ENCODE data around the gene CCDC28B.
"Not testable (repeated sequence)": the region's sequence is repeated elsewhere in the genome, so short reads cannot be mapped to it uniquely, and the experiment has no call there.

CCDC28B gene

DNA sequence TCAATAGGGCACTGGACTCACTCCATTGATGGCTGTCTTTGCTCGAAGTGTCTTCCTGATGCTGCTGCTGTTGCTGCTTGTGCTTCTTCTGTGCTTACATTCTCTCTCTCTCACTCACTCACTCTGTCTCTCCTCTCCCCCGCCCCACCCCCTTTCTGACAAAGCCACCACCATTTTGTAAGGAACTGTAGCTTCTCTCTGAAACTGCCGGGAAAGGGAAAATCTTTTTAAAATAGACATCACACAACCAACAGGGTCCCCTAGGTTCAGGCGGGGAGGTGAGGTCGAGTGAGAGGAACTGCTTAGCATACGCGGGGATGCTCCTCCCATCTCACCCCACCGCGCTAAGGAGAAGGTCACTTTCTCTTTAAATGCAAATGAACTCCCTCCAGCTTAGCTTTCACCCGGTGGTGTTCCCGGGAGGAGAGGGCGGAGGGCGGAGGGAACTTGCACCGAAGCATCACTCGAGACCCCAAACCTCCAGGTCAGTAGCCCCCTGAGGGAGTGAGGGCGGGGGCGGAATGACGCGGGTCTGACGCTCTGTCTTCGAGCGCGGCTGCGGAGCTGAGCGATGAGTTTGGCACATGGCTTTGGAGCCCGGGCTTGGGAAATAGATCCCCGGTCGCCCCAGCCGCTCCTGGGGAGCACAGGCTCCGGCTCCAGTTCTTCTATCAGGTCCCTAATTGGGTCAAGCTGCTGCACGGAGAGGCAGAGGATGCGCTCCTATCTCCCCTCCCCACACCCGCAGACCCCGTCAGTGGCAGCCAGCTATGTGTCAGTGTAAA, at the start of gene CCDC28B:
Gene CCDC28B, plus strand, starts transcription at position 370 of the 785 bp plus-strand sequence. CDS start 1,341 bp downstream, outside the sequence.
- peak; percentile 69 for DNase-seq

DNA sequence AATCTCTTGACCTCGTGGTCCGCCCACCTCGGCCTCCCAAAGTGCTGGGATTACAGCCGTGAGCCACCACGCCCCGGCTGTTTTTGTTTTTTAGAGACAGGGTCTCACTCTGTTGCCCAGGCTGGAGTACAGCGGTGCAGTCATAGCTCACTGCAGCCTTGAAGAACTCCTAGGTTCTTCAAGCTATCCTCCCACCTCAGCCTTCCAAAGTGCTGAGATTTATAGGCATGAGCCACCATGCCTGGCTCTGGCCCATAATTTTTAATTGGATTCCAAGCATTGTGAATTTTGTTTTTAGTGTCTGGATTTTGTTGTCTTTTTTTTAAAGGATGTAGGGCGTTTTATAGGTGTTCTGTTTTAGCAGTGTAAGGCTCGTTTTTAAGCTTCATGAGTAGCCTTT, 49.5 kb upstream of the CCDC28B start:
- no peak for DNase-seq

DNA sequence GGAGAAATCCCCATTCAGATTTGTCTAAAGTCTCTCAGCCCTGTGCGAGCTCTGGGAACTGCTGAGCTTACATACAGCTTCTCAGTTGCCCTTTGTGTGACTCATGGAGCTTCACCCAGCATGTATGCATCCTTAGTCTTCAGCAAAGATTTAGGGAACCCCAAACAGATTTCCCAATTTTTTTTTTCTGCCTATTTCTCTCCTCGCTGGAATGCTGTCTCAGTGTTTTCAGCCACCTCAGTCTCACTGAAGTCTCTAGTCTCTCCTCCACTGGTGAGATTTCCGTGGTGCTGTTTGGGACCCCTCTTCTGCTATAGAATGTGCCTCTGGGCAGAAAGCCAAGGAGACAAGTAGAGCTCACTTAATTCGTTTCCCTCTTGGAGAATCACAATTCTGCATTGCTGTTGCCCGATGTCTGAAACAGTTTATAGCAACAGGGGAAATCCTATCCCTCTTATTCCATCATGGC, 49.0 kb upstream of the CCDC28B start:
- DNase-seq: no peak

DNA sequence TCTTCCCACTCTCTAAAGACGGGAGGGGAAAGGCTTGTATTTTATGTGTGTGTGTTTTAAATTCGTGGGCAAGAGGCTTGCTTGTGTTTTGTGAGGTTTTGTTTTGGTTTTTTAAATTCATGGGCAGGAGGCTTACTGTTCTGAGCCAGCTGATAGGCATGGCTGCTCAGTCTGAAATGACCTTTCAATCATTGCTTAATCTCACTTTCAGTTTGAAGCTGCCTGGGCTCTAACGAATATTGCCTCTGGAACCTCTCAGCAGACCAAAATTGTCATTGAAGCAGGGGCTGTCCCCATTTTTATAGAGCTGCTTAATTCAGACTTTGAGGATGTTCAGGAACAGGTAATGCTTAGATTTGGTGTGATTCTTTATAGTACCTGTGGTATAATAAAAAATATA, 41.2 kb upstream of the CCDC28B start:
- DNase-seq: no peak

DNA sequence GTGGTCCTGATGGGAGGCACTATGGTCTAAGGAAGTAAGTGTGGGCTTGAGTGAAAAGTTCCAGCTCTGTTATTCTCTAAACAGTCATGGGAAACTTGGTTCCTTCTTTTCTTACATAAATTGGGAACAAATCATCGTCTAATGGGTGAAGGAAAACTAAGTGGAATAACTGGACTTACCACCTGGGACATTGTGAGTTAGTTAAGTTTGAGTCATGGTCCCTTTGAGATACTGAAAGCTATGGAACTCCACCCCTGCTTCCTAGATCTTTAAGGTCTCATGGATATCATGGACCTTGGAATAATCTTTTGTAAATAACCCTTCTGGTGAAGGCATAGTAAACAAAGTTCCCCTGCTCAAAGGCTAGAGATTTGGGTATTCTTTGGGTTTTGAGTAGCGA, 37.0 kb upstream of the CCDC28B start:
- no peak for DNase-seq

DNA sequence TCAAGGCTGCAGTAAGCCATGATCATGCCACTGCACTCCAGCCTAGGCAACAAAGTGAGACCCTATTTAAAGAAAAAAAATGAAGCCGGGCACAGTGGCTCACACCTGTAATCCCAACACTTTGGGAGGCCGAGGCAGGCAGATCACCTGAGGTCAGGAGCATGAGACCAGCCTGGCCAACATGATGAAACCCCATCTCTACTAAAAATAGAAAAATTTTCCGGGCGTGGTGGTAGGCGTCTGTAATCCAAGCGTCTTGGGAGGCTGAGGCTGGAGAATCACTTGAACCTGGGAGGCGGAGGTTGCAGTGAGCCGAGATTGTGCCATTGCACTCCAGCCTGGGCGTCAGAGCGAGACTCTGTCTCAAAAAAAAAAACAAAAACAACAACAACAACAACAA, 34.8 kb upstream of the CCDC28B start:
- DNase-seq: not testable (repeated sequence)

DNA sequence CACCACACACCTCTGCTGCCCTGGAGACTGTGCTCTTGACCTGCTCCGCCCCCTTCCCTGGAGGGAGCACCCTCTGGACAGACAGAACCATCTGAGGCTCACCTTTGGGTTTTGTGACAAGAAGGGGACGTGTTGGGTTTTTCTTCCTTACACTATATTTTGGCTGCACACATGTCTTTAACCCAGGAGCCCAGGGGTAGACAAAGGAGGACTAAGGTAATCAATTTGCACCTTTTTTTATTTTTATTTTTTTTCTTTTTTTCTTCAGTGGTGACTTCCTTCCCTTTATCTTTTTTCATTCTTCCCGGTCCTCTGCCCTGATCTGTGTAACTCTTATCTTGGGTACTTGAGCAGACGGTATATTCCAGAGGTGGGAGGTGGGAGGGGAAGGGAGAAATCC, 29.4 kb upstream of the CCDC28B start:
- DNase-seq: no peak

DNA sequence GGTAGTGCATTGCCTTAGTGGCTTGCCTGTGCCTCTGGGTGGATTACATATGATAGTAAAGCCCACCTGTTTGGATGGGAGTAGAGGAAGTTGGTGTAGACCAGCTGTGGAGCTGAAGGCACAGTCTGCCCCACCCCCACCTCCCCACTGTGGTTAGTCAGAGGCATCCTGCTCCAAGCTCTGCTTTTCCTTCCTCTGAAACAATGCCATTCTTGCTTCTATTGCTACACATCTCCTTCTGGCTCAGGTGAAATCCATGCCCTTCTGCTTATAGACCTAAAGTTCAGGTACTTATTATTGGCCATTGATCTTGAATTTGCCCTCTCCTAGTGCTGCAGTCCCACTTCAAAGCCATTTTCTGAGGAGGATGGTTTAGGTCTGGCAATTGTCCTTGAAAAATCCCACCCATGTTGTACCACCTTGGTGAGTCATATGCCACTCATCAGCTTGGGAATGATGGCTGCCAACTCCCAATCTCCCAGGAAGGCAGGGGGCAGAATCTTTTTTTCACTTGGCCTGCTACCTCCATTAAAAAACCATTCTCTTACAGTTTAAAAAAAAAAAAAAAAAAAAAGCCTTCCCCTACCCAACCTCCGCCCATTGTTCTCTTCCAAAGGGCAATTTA, 27.7 kb upstream of the CCDC28B start:
- DNase-seq: no peak

DNA sequence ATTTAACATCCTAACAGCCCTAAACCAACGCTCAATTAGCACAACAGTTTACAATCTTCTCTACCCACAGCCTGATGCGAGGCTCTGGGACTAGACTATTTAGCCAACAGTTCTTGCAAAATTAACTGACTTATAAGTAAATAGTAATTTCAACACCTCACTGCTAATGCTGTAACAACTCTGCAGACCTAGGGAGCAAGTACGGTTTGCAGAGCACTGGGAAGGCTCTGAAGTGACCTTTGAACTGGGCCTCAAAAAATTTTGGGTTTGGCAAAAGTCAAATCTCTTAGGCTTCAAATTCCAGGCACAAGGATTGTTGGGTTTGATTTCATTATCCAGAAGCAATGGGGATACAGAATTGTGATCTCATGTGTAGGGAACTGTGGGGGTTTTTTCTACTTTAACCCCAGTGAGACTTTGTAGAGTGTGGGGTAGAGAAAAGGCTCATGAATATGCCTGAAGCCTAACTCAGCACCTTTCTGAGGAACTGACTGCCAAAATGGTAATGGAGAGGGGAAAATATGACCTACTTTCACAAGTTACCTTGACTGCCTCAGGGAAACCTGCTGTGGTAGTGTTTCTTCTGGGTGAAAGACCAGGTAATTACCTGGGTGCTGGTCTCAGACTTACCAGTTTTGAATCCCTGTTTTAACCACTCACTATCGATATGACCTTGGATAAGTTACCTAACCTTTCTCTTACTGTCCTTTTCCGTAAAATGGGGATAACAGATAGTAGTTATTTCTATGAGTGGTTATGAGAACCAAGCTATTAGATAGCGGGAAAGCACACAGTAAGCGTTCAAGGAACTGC, 21.8 kb upstream of the CCDC28B start:
- DNase-seq: peak; percentile 66

DNA sequence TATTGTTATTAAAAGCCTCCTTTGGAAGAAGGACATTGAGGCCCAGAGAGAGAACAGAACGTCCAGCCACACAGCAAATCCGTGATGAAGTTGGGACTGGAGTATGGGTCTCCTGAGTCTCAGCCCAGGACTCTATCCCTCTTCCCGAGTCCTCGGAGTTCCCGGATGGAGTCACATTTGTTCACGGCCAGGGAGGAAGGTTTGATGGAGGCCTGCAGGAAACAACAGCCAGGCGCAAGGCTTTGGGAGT, 21.3 kb upstream of the CCDC28B start:
- no peak for DNase-seq

DNA sequence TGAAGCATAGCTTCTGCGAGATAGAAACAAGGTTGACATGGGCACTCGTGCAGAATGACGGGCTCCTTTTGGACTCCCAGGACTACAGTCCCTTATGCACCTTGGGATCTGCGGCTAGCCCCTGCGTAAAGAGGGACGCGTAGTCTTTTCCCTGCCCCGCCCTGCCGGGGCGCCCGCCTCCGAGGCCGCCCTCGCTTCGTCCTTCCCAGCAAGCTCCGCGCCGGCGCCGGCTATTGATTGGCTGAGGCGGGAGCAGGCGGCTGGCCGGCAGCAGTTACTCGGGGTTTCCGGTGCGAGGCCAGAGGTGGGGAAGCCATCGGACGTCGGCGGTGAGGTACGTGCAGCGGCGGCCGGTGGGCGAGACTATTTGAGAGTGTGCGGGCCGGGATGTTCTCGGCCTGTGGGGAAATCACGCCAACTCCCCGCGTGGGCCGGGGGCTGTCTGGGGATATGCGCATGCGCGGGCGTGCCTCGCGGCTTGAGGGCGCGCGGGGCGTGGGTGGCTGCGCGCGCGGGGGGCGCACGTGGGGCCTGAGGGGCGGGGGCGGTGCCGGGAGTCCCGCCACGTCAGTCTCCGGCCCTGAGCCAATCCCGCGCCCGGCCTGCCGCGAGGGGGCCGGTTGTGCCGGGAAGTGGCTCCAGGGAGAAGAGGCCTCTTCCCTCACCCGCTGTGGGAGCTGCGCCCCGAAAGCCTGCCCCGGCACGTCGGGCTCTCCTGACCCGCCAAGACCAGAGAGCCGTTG, 20.8 kb upstream of the CCDC28B start, which contains the start of gene TXLNA:
Gene TXLNA, plus strand, starts transcription at position 233 of the 743 bp plus-strand sequence. CDS start 671 bp downstream, outside the sequence.
- DNase-seq: peak; percentile 95

DNA sequence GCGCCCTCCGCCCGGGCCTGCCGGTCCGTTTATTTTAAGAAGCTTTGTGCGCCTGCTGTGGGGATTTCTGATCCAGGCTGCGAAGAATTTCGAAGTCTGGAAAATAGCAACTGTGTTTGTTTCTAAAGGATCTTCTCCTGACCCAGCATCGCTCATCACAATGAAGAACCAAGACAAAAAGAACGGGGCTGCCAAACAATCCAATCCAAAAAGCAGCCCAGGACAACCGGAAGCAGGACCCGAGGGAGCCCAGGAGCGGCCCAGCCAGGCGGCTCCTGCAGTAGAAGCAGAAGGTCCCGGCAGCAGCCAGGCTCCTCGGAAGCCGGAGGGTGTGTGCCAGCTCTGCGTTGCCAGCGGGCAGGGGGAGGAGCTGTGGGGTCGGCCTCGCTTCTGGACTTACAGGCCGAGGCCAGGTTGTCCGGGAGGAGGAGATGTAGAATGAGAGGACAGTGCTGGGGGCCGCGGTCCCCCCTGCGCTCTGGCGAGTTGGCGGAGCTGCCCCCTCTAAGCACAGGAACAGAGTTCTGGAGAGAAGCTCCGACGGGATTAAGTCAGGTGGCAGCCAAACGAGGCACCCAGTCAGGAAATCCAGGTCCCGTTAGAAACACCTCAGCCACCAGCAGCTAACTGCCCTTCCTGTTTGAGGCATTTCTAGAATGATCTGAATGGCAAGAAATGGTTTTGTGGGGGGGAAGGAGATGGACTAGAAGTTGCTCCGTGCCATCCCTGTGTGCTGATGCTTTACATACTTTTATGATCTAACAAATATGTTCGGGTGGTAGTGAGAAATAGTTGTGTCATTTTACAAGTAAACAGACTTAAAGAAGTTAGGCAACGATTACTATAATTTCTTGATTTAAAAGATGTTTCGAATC, 20.0 kb upstream of the CCDC28B start:
- peak; percentile 54 for DNase-seq

DNA sequence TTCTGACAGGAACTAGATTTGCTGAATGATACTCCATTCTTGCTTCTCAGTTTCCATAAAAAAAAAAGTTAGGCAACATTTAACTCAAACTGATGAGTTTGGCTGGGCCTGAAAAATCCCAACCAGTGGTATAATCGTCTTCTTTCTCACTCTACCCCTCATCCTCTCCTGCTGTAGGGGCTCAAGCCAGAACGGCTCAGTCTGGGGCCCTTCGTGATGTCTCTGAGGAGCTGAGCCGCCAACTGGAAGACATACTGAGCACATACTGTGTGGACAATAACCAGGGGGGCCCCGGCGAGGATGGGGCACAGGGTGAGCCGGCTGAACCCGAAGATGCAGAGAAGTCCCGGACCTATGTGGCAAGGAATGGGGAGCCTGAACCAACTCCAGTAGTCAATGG, 19.3 kb upstream of the CCDC28B start:
- no peak for DNase-seq

DNA sequence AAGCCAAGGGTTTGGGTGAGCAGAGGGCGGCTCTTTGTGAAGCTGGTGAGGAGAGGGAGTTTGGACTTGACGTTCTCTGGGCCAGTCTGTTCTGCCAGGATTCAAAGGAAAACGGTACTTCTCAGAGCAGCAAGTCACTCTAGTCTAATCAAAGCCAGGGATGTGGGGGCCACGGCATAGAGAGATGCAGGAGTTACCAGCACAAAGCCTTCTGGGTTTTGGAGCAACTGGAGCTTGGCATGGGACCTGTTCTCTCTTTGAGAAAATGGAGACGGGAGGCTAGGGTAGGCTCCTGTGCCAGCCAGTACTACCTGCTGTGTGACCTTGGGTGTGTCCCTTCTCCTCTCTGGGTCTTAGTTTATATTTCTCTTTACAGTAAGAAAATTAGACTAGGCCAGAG, 18.8 kb upstream of the CCDC28B start:
- DNase-seq: no peak

DNA sequence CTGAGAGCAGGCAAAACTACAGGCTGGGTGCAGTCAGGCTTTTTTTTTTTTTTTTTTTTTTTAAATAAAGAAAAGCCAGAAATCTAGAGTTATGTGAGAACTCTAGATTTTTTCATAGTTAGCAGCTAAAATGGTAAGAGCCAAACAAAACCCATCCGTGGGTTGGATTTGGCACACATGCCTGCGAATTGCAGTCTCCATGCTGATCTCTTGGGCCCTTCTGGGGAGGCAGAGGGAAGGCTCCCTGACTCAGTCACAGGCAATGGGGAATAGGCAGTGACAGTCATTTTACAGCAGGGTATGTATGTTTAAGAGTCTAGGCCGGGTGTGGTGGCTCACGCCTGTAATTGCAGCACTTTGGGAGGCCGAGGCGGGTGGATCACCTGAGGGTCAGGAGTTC, 18.3 kb upstream of the CCDC28B start:
- DNase-seq: no peak

DNA sequence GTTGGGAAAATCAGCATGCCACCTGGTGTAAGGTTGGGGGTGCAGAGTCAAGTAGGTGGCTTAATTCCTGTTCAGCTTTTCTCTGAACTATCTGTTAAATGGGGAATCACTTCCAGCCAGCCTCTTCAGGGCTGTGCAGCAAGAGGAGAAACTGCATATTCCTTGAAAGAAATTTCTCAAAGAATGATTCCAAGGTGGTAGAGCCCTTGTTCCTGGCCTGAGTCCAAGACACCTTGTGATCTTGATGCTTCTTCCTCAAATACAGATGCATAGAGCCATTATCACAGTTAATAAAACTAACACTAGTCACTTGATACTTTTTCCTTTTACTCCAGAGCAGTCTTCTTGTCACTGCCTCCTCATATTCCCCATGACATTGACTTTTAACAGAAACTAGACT, 15.7 kb upstream of the CCDC28B start:
- DNase-seq: no peak

DNA sequence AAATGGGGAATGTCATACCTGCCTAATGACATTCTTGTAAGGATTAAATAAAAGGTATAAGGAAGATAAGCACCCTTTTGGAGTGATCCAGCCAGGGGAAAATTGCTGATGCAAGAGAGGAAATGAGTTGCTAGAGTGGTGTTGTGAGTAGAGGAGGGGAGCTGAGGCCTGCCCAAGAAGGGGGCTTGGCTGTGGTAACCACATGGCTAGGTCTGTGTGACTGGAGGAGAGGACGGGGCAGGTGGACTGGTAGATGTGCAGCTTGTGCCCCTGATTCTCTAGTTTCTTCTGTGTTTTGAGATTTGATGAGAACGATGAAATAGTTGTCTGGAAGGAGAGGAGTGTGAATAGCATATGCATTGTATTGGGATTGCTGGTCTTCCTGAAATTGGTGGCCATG, 14.3 kb upstream of the CCDC28B start:
- DNase-seq: no peak

DNA sequence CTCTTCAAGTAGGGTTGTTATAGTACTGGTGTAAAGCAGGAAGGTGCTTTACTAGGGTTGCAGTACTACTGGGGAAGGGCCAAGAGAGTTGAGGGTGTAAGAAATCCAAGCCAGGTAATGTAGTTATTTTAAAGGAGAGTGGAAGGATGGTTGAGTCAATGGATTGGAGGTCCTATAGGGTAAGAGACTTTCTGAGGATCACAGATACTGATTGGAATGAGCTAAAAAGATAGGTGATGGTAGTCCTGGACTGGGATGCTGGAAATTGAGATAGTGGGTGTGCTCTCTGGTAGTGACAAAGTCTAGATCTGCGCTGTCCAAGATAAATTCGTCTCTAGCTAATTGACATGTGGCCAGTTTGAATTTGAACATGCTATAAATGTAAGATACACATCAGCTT, 13.9 kb upstream of the CCDC28B start:
- DNase-seq: no peak

DNA sequence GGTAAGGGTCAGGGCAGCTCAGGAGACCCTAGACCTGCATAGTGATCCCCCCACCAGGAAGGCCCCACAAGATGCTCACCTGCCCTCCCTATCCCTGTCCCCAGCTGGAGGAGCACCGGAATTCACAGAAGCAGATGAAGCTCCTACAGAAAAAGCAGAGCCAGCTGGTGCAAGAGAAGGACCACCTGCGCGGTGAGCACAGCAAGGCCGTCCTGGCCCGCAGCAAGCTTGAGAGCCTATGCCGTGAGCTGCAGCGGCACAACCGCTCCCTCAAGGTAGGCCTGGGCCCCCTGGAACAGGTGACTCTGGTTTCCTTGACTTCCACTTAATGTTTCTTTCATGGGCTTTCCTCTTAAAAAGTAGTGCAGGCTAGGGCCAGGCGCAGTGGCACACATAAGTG, 12.5 kb upstream of the CCDC28B start:
- no peak for DNase-seq

DNA sequence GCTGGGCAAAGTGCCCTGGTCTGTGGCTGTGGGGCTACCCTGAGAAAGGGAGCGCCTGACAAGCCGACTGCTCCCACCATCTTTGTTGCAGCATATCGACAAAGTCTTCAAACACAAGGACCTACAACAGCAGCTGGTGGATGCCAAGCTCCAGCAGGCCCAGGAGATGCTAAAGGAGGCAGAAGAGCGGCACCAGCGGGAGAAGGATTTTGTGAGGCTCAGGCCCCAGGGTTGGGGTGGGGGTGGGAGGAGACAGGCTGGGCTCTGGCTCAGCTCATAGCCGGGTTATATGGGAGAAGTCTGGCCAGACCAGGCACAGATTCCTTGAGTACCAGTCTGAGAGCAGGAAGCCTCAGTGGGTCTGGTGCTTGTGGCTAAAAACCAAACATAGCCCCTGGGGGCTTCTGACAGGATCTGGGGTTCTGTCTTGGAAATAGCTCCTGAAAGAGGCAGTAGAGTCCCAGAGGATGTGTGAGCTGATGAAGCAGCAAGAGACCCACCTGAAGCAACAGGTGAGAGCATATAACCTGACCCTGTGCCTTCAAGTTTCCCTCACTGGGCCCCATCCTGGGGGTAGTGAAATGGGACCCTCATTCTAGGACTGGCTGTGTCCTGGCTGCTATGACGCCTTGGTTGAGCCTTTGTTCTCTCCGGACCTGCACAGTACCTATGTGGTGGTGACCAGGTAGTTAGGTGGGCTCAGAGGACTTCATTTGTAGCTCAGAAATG, 8.0 kb upstream of the CCDC28B start:
- DNase-seq: no peak

DNA sequence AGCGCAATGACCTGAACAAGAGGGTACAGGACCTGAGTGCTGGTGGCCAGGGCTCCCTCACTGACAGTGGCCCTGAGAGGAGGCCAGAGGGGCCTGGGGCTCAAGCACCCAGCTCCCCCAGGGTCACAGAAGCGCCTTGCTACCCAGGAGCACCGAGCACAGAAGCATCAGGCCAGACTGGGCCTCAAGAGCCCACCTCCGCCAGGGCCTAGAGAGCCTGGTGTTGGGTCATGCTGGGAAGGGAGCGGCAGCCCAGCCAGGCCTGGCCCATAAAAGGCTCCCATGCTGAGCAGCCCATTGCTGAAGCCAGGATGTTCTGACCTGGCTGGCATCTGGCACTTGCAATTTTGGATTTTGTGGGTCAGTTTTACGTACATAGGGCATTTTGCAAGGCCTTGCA, 5.4 kb upstream of the CCDC28B start:
- DNase-seq: no peak

Data from RPMI8226 (cell line).